ENCODE measurements around the gene ZBP1.

Gene ZBP1

GRCh38 chr20:57555457-57556184 lies 64.6 kb downstream of the ZBP1 start:
- no peaks in the 10 kb centered on the region for H3K36me3 ChIP-seq (ENCODE audit: control insufficient read depth, insufficient read depth, low read length)
- no peaks in the 10 kb centered on the region for H3K27me3 ChIP-seq (ENCODE audit: control insufficient read depth, insufficient read depth, low read length)
- H3K9ac ChIP-seq (ENCODE audit: low read depth, low read length): no peak overlapping the region
- H3K4me3 ChIP-seq (ENCODE audit: low read depth, low read length): no peak overlapping the region
- no peak overlapping the region for H3K27ac ChIP-seq (ENCODE audit: low read depth, low read length)
- H3K4me1 ChIP-seq (ENCODE audit: control insufficient read depth, insufficient read depth, low read length): no peaks in the 10 kb centered on the region
- H3K9me3 ChIP-seq (ENCODE audit: control insufficient read depth, insufficient read depth, low read length): no peaks in the 10 kb centered on the region

Data from HUES48 (cell line).